K562 (cell line): ENCODE data around the gene ENOSF1. TPM values are rescaled to one million over a fixed set of nuclear protein-coding genes. Genes with fewer than 3 reads are reported as not detected.
A peak's percentile ranks its signal among the peaks of the same experiment; 100 is the strongest.

Experiments used
- ATF7 ChIP-seq: fragments of 450-650 bp; IDR thresholded peaks from 2 replicates; pipeline ENCODE4 v1.7.1; 2014; ENCODE audit warnings: mild to moderate bottlenecking, moderate library complexity
- CBX5 ChIP-seq: IDR thresholded peaks from 2 replicates; pipeline ENCODE4 v1.6.1; 2014; ENCODE audit warnings: low read depth, borderline replicate concordance
- CHCHD3 ChIP-seq: fragments of 250-450 bp; sonication (Bioruptor Pico); IDR thresholded peaks from 2 replicates; pipeline ENCODE4 v2.1.2; 2022; ENCODE audit warnings: mild to moderate bottlenecking
- HNRNPL ChIP-seq: fragments of 200-400 bp; formaldehyde crosslinking; IDR thresholded peaks from 2 replicates; pipeline ENCODE4 v1.6.1; 2017; ENCODE audit warnings: low read depth, mild to moderate bottlenecking, low read length
- IRF2 ChIP-seq: sonication (generic); formaldehyde crosslinking; IDR thresholded peaks from 2 replicates; pipeline ENCODE4 v1.8.1; 2022; ENCODE audit warnings: mild to moderate bottlenecking, missing genetic modification reagents
- JUND ChIP-seq, 2 experiments: IDR thresholded peaks; 2 replicates in 1 of 2; 3 replicates in 1 of 2; pipeline ENCODE4 v1.6.1; 2011; ENCODE audit warnings: borderline replicate concordance in 2 of 2, low read depth in 2 of 2, low read length in 2 of 2, improper control_type of control experiment in 1 of 2, missing biosample characterization in 1 of 2, missing genetic modification characterization in 1 of 2, missing genetic modification reagents in 1 of 2
- MAFG ChIP-seq: fragments of 450-650 bp; conservative IDR thresholded peaks from 2 replicates; pipeline ENCODE4 v1.6.1; 2016; ENCODE audit warnings: missing genetic modification characterization, missing compliant biosample characterization
- MTA1 ChIP-seq: fragments of 450-650 bp; IDR thresholded peaks from 2 replicates; pipeline ENCODE4 v1.6.1; 2017; ENCODE audit warnings: borderline replicate concordance
- NCOA1 ChIP-seq: fragments of 450-650 bp; IDR thresholded peaks from 2 replicates; pipeline ENCODE4 v1.6.1; 2016; ENCODE audit warnings: low read depth
- NRF1 ChIP-seq, 2 experiments: fragments of 450-650 bp; IDR thresholded peaks in 1 of 2; conservative IDR thresholded peaks in 1 of 2; 2 replicates each; pipeline ENCODE4 v1.6.1; 2014; ENCODE audit warnings: mild to moderate bottlenecking in 2 of 2
- SNAPC5 ChIP-seq: fragments of 250-450 bp; sonication (Bioruptor Pico); IDR thresholded peaks from 2 replicates; pipeline ENCODE4 v1.8.0; 2021; ENCODE audit warnings: moderate library complexity, mild to moderate bottlenecking, inconsistent platforms
- STAT5A ChIP-seq: IDR thresholded peaks from 2 replicates; pipeline ENCODE4 v1.6.1; 2012; ENCODE audit warnings: low read length, inconsistent platforms, borderline replicate concordance
- TAF1 ChIP-seq: IDR thresholded peaks from 2 replicates; pipeline ENCODE4 v1.6.1; 2011; ENCODE audit warnings: mild to moderate bottlenecking, low read length, moderate library complexity; ENCODE audit not compliant: insufficient read depth, control insufficient read depth, severe bottlenecking; ENCODE audit errors: extremely low read depth
- TCF7L2 ChIP-seq: fragments of 150-350 bp; IDR thresholded peaks from 2 replicates; pipeline ENCODE4 v1.6.1; 2016; ENCODE audit warnings: low read depth, mild to moderate bottlenecking, low read length, moderate library complexity
- TOE1 ChIP-seq, 2 experiments: fragments of 450-650 bp in 1 of 2; sonication (generic) in 1 of 2; formaldehyde crosslinking in 1 of 2; IDR thresholded peaks; 2 replicates each; pipeline versions ENCODE4 v1.7.1 to v1.8.0; 2016 to 2022; ENCODE audit warnings: borderline replicate concordance in 2 of 2, mild to moderate bottlenecking in 2 of 2, antibody characterized with exemption in 1 of 2, inconsistent platforms in 1 of 2, low read depth in 1 of 2, missing genetic modification reagents in 1 of 2, moderate library complexity in 1 of 2
- ZBTB1 ChIP-seq: sonication (generic); formaldehyde crosslinking; IDR thresholded peaks from 2 replicates; pipeline ENCODE4 v1.8.1; 2023; ENCODE audit warnings: missing genetic modification reagents, low read depth, mild to moderate bottlenecking, borderline replicate concordance
- ZBTB12 ChIP-seq: fragments of 250-450 bp; sonication (Bioruptor Pico); IDR thresholded peaks from 2 replicates; pipeline ENCODE4 v1.4.0; 2020
- ZBTB49 ChIP-seq: sonication (generic); formaldehyde crosslinking; IDR thresholded peaks from 2 replicates; pipeline ENCODE4 v1.8.0; 2022; ENCODE audit warnings: missing genetic modification reagents, mild to moderate bottlenecking, borderline replicate concordance
- ZKSCAN3 ChIP-seq: fragments of 250-450 bp; sonication (Bioruptor Pico); IDR thresholded peaks from 2 replicates; pipeline ENCODE4 v1.4.0; 2020
- ZNF354B ChIP-seq: fragments of 250-450 bp; sonication (Bioruptor Pico); IDR thresholded peaks from 2 replicates; pipeline ENCODE4 v1.4.0; 2020
- ZNF589 ChIP-seq: fragments of 200-800 bp; sonication (Bioruptor generic); IDR thresholded peaks from 2 replicates; pipeline ENCODE4 v1.6.1; 2016; ENCODE audit warnings: low read depth, missing genetic modification characterization, missing compliant biosample characterization
- ZNF766 ChIP-seq: fragments of 200-800 bp; sonication (Bioruptor generic); conservative IDR thresholded peaks from 2 replicates; pipeline ENCODE4 v1.6.1; 2016; ENCODE audit warnings: missing genetic modification characterization, missing compliant biosample characterization
- ZNF780A ChIP-seq: fragments of 250-450 bp; sonication (Bioruptor Pico); IDR thresholded peaks from 2 replicates; pipeline ENCODE4 v1.5.0; 2021; ENCODE audit warnings: mild to moderate bottlenecking
- ZNF785 ChIP-seq: fragments of 250-450 bp; sonication (Bioruptor Pico); IDR thresholded peaks from 2 replicates; pipeline ENCODE4 v1.4.0; 2020; ENCODE audit warnings: mild to moderate bottlenecking
- polyA plus RNA-seq, 8 experiments: library from polyadenylated mRNA; depleted of rRNA in 4 of 8; stranded (reverse) in 5 of 8; unstranded in 3 of 8; fragments of >200 nt; fragmentation: Nextera tagmentation in 2 of 8; fragmentation: Illumina TruSeq in 1 of 8; extraction: Ambion mirVana in 2 of 8; extraction: Trizol in 1 of 8; gene quantifications; 2 replicates each; pipeline versions ENCODE4 v1.2.1 to v1.2.3, GENCODE V29; 2011 to 2014; ENCODE audit warnings: inconsistent platforms in 1 of 8, missing spikeins in 1 of 8
- total RNA-seq, 7 experiments: library from RNA; depleted of rRNA in 6 of 7; stranded (reverse); fragments of >200 nt in 6 of 7; fragmentation: Illumina TruSeq in 2 of 7; extraction: Trizol in 2 of 7; gene quantifications; 2 replicates each; pipeline versions ENCODE4 v1.2.1 to v1.2.3, GENCODE V29; 2011 to 2021; ENCODE audit warnings: low replicate concordance in 1 of 7

ENOSF1 gene
- total and polyA plus RNA-seq, 9 of the 15 experiments (the other 6 are each of a cell fraction or from before 2014, with no cell fraction given) = 15.5 to 66.4 (median 46.5) TPM

GRCh38 chr18:658001-658946 lies 54.2 kb downstream of the ENOSF1 start (continued):
- TF ChIP-seq ZNF354B (CRISPR knock-in tag) (no peak), MAFG (no peak), NRF1 (conservative IDR thresholded peaks at IDR 0.05 in 1 of 2, IDR thresholded peaks at IDR 0.05 in 1 of 2) (peak; percentile 63 to 71), SNAPC5 (CRISPR knock-in tag) (no peak), HNRNPL (peak; percentile 49; the same call in 1 of the 2 replicates), ZNF589 (CRISPR knock-in tag) (peak; percentile 60; the same call in 1 of the 2 replicates), ZNF766 (no peak), STAT5A (no peak), ZBTB1 (CRISPR knock-in tag) (peak; percentile 59; the same call in 1 of the 2 replicates), CBX5 (0 out of 2 replicates have a peak, but pooled peaks have one; percentile 55), ZBTB12 (CRISPR knock-in tag) (peak; percentile 66; the same call in 1 of the 2 replicates), CHCHD3 (CRISPR knock-in tag) (0 out of 2 replicates have a peak, but pooled peaks have one; percentile 5), ZNF785 (CRISPR knock-in tag) (no peak), NCOA1 (no peak), TCF7L2 (peak; percentile 71), ZKSCAN3 (CRISPR knock-in tag) (no peak), MTA1 (peak; percentile 89), JUND (IDR thresholded peaks at IDR 0.05; ENCODE audit: borderline replicate concordance, low read depth, low read length) (peak; percentile 79), JUND (tag; IDR thresholded peaks at IDR 0.05; ENCODE audit: borderline replicate concordance, low read depth, low read length) (peak; percentile 38; the same call in 1 of the 3 replicates), TOE1 (IDR thresholded peaks at IDR 0.05; ENCODE audit: borderline replicate concordance) (peak; percentile 84; the same call in 1 of the 2 replicates), TOE1 (CRISPR knock-in tag; IDR thresholded peaks at IDR 0.05; ENCODE audit: borderline replicate concordance, low read depth) (no peak), ZBTB49 (CRISPR knock-in tag) (no peak), TAF1 (peak; percentile 77), ZNF780A (CRISPR knock-in tag) (no peak), ATF7 (peak; percentile 98), IRF2 (CRISPR knock-in tag) (no peak)
